HepG2 (cell line): ENCODE results near the gene IRX5. TPM values are rescaled to one million over a fixed set of nuclear protein-coding genes. Genes with fewer than 3 reads are reported as not detected.

ENCODE experiments used
- ATAC-seq: fragments of 200-7000 bp; cut with Tn5 transposase; 3 replicates; pipeline ENCODE4 v1.9.1; 2020; ENCODE audit warnings: mild to moderate bottlenecking, moderate library complexity
- BruUV-seq: library from RNA; stranded (reverse); fragments of 400-500 nt; replicated peaks from 2 replicates; lab custom pipeline; 2021; lab: Mats Ljungman, UMichigan
- CTCF ChIA-PET: fragments of 300-600 bp; formaldehyde crosslinking; extraction: SDS; loops from one replicate; lab custom pipeline; 2021; ENCODE audit warnings: low total read pairs, inconsistent platforms, low intra/inter-chr PET ratio; lab: Yijun Ruan, JAX
- POLR2A ChIA-PET: fragments of 350-600 bp; sonication (Branson Sonifier 250); formaldehyde crosslinking; loops from one replicate; lab custom pipeline; 2020; ENCODE audit warnings: antibody characterized with exemption, inconsistent platforms; lab: Yijun Ruan, JAX
- DNase-seq: peaks from one replicate; pipeline ENCODE4 v3.0.0-alpha.2; 2015; ENCODE audit warnings: low spot score
- FAIRE-seq: peaks from 3 replicates; lab custom pipeline; 2011; peaks lifted over from hg19 to GRCh38; lab: Jason Lieb, UNC
- H2AFZ ChIP-seq: one replicate; pipeline ENCODE4 v1.6.1; 2011; ENCODE audit warnings: low read length, inconsistent platforms
- H3K27ac ChIP-seq: fragments of 300-600 bp; 3 replicates; pipeline ENCODE4 v1.8.0; 2011; ENCODE audit warnings: mixed run types, mild to moderate bottlenecking, mixed read lengths, low read length, inconsistent platforms; ENCODE audit not compliant: insufficient read depth; ENCODE audit errors: extremely low read length
- H3K27me3 ChIP-seq, 2 experiments: fragments of 200-600 bp in 1 of 2; 2 replicates in 1 of 2; 3 replicates in 1 of 2; pipeline versions ENCODE4 v1.6.0 to v1.8.0; 2011; ENCODE audit warnings: low read length in 2 of 2, mild to moderate bottlenecking in 2 of 2, moderate library complexity in 2 of 2, inconsistent platforms in 1 of 2; ENCODE audit not compliant: insufficient read depth in 2 of 2, control insufficient read depth in 1 of 2
- H3K36me3 ChIP-seq, 2 experiments: fragments of 200-600 bp in 1 of 2; replicated peaks in 1 of 2; 2 replicates in 1 of 2; 3 replicates in 1 of 2; pipeline versions ENCODE4 v1.5.1 to v1.8.0; 2011; ENCODE audit warnings: low read length in 2 of 2, inconsistent platforms in 1 of 2; ENCODE audit not compliant: insufficient read depth in 2 of 2, control insufficient read depth in 1 of 2
- H3K4me1 ChIP-seq: 2 replicates; pipeline ENCODE4 v1.5.1; 2012; ENCODE audit warnings: low read length, inconsistent platforms; ENCODE audit not compliant: insufficient read depth
- H3K4me2 ChIP-seq: 2 replicates; pipeline ENCODE4 v1.6.0; 2011; ENCODE audit warnings: low read depth, low read length, inconsistent platforms
- H3K4me3 ChIP-seq, 3 experiments: fragments of 200-600 bp in 1 of 3; sonication (generic), shearing (Covaris generic) in 1 of 3; replicated peaks in 1 of 3; 2 replicates each; pipeline ENCODE4 v1.5.1; 2011 to 2016; ENCODE audit warnings: low read length in 3 of 3, inconsistent platforms in 2 of 3, low read depth in 2 of 3, mild to moderate bottlenecking in 2 of 3, control low read depth in 1 of 3, mixed read lengths in 1 of 3; ENCODE audit not compliant: insufficient read depth in 1 of 3
- H3K79me2 ChIP-seq: one replicate; pipeline ENCODE4 v1.6.1; 2011; ENCODE audit warnings: low read length, inconsistent platforms; ENCODE audit not compliant: insufficient read depth
- H3K9ac ChIP-seq: 2 replicates; pipeline ENCODE4 v1.6.0; 2011; ENCODE audit warnings: mild to moderate bottlenecking, low read depth, low read length, inconsistent platforms; ENCODE audit not compliant: insufficient read depth
- H3K9me3 ChIP-seq: 2 replicates; pipeline ENCODE4 v1.5.1; 2012; ENCODE audit warnings: mild to moderate bottlenecking, low read length
- H4K20me1 ChIP-seq: 2 replicates; pipeline ENCODE4 v1.6.0; 2011; ENCODE audit warnings: inconsistent platforms, mild to moderate bottlenecking, low read length, moderate library complexity; ENCODE audit not compliant: insufficient read depth
- ATF1 ChIP-seq: IDR thresholded peaks from 2 replicates; pipeline ENCODE4 v1.6.1; 2016; ENCODE audit warnings: mild to moderate bottlenecking, control low read depth
- FOXK1 ChIP-seq: sonication (generic); formaldehyde crosslinking; IDR thresholded peaks from 2 replicates; pipeline ENCODE4 v1.4.0; 2020; ENCODE audit warnings: low read depth, missing genetic modification reagents, borderline replicate concordance
- MAFK ChIP-seq, 2 experiments: IDR thresholded peaks in 1 of 2; conservative IDR thresholded peaks in 1 of 2; 2 replicates each; pipeline ENCODE4 v1.6.1; 2011; ENCODE audit warnings: improper control_type of control experiment in 2 of 2, low read length in 2 of 2
- MIER2 ChIP-seq: IDR thresholded peaks from 2 replicates; pipeline ENCODE4 v1.6.1; 2016; ENCODE audit warnings: missing biosample characterization, missing genetic modification reagents
- RFXAP ChIP-seq: sonication (generic); formaldehyde crosslinking; IDR thresholded peaks from 2 replicates; pipeline ENCODE4 v1.4.0; 2020; ENCODE audit warnings: missing genetic modification reagents, borderline replicate concordance
- SMAD1 ChIP-seq: sonication (generic); formaldehyde crosslinking; IDR thresholded peaks from 2 replicates; pipeline ENCODE4 v1.4.0; 2020; ENCODE audit warnings: missing genetic modification reagents, low read depth, mild to moderate bottlenecking, borderline replicate concordance
- ZKSCAN8 ChIP-seq: IDR thresholded peaks from 2 replicates; pipeline ENCODE4 v1.6.1; 2016; ENCODE audit warnings: borderline replicate concordance, missing genetic modification reagents, missing compliant biosample characterization
- ZNF317 ChIP-seq: sonication (generic); formaldehyde crosslinking; IDR thresholded peaks from 2 replicates; pipeline ENCODE4 v1.5.0; 2020; ENCODE audit warnings: mild to moderate bottlenecking, missing genetic modification reagents
- ZNF569 ChIP-seq: sonication (generic); formaldehyde crosslinking; IDR thresholded peaks from 2 replicates; pipeline ENCODE4 v1.5.0; 2020; ENCODE audit warnings: mild to moderate bottlenecking, missing genetic modification reagents, moderate library complexity, borderline replicate concordance
- ZNF879 ChIP-seq: sonication (generic); formaldehyde crosslinking; IDR thresholded peaks from 2 replicates; pipeline ENCODE4 v1.8.1; 2023; ENCODE audit warnings: missing genetic modification reagents
- WGBS: methylation state at CpG from one replicate; pipeline ENCODE4 v1.1.6; 2017; ENCODE audit warnings: low lambda C conversion rate; 5-methylcytosine and 5-hydroxymethylcytosine counted together
- in situ Hi-C: cut with HindIII; loops from 2 replicates; pipeline ENCODE4 v1.10.0; 2017; ENCODE audit warnings: low pct_unique_long_range_greater_than_20kb; ENCODE audit not compliant: extremely low pct_ligation_motif_present
- intact Hi-C: fragments of 100-400 bp; cut with micrococcal nuclease; formaldehyde crosslinking; loops from one replicate; pipeline ENCODE4 v1.10.0; 2022; ENCODE audit not compliant: unreplicated experiment
- polyA plus RNA-seq, 8 experiments: library from polyadenylated mRNA; depleted of rRNA in 3 of 8; stranded (reverse) in 7 of 8; unstranded in 1 of 8; fragments of >200 nt; fragmentation: Illumina TruSeq in 4 of 8; extraction: Trizol in 4 of 8; gene quantifications; 2 replicates each; pipeline versions ENCODE4 v1.2.1 to v1.2.3, GENCODE V29; 2011 to 2016; ENCODE audit warnings: low read depth in 4 of 8, missing spikeins in 1 of 8, mixed read lengths in 1 of 8; ENCODE audit not compliant: insufficient read depth in 1 of 8
- total RNA-seq, 5 experiments: library from RNA; depleted of rRNA; stranded (reverse); fragments of >200 nt; fragmentation: Illumina TruSeq; extraction: Trizol; gene quantifications; 2 replicates each; pipeline ENCODE4 v1.2.3, GENCODE V29; 2016; ENCODE audit warnings: low read depth in 1 of 5

Gene IRX5
- total and polyA plus RNA-seq, 2 of the 13 experiments (the other 11 are each of a cell fraction or from before 2014, with no cell fraction given), result not detected

- TF ChIP-seq ZNF569 (no peak), ZNF317 (CRISPR knock-in tag) (no peak), ATF1 (no peak), FOXK1 (no peak), RFXAP (no peak), ZNF879 (CRISPR knock-in tag) (no peak), SMAD1 (CRISPR knock-in tag) (no peak), ZKSCAN8 (CRISPR knock-in tag) (no peak)
Observed at GRCh38 chr16:54939029-54939346, 8.3 kb downstream of the IRX5 start (continued).

- H3K4me3 ChIP-seq, result no peak overlapping the region
- ChIA-PET POLR2A (no interaction called here), CTCF (no interaction called here)
- H3K4me2 ChIP-seq, result no peak overlapping the region
- ATAC-seq, result no peak
- H3K79me2 ChIP-seq, result no peaks in the 10 kb centered on the region
- TF ChIP-seq MIER2 (CRISPR knock-in tag), result no peak
- TF ChIP-seq MAFK (conservative IDR thresholded peaks at IDR 0.05 in 1 of 2, IDR thresholded peaks at IDR 0.05 in 1 of 2; ENCODE audit: low read length in 2 of 2), result 0 out of 4 replicates have a peak, but pooled peaks of 1 of the 2 experiments have one; percentile 21
- H2AFZ ChIP-seq, result no peak overlapping the region
- 49% methylated on average over 33 of the region's 38 CpGs for WGBS
- in situ Hi-C loops, result no loop called here
- H3K27ac ChIP-seq, result no peak overlapping the region
- no peaks in the 10 kb centered on the region for H3K4me1 ChIP-seq
- H3K9me3 ChIP-seq, result no peaks in the 10 kb centered on the region
- H3K27me3 ChIP-seq, result peaks cover 13 to 72% of the 10 kb centered on the region in 2 experiments
- no peaks in the 10 kb centered on the region for H3K36me3 ChIP-seq
- no peaks in the 10 kb centered on the region for H4K20me1 ChIP-seq
- no peak for FAIRE-seq
- no TSS peak for BruUV-seq
- no peak overlapping the region for H3K9ac ChIP-seq
- DNase-seq, result no peak
- intact Hi-C loops, result no loop called here
Observed at GRCh38 chr16:54939510-54940278, 9.0 kb downstream of the IRX5 start.
